Brain (organoid and tissue), 1 donor: ENCODE data around the gene SETSIP. TPM values are rescaled to one million over a fixed set of nuclear protein-coding genes. Genes with fewer than 3 reads are reported as not detected.

Source experiments
- polyA plus RNA-seq: library from polyadenylated mRNA; stranded (reverse); fragments of 350-450 nt; fragmentation: Illumina TruSeq; extraction: RNeasy Lipid Tissue Mini Kit (QIAGEN cat#74804); gene quantifications from one replicate; pipeline ENCODE4 v1.2.3, GENCODE V29; 2015; ENCODE audit warnings: low read depth, low replicate concordance; ENCODE audit not compliant: insufficient read depth

SETSIP gene
- polyA plus RNA-seq, 1 donor from 2014 or later, result not detected

Other genes starting within 250 kb of the SETSIP start
- 4.0 TPM for gene TGFBR3, start 189.3 kb downstream of the SETSIP start, polyA plus RNA-seq
- not detected for gene BRDT, start 126.0 kb downstream of the SETSIP start, polyA plus RNA-seq
- 3.0 TPM for gene EPHX4, start 45.4 kb downstream of the SETSIP start, polyA plus RNA-seq
- 2.6 TPM for gene BTBD8, start 4.9 kb upstream of the SETSIP start, polyA plus RNA-seq
- not detected for gene C1orf146, start 142.5 kb upstream of the SETSIP start, polyA plus RNA-seq
- gene GLMN, start 223.6 kb upstream of the SETSIP start, polyA plus RNA-seq, result 3.7 TPM
- gene RPAP2, start 223.6 kb upstream of the SETSIP start, polyA plus RNA-seq, result 6.8 TPM